CD14-positive monocyte (primary cell): ENCODE results near the gene ARHGEF3. TPM values are rescaled to one million over a fixed set of nuclear protein-coding genes. Genes with fewer than 3 reads are reported as not detected.

Source experiments
- DNase-seq, 3 donors: peaks; one replicate each; pipeline ENCODE4 v3.0.0-alpha.2; 2011 to 2022
- H2AFZ ChIP-seq: 2 replicates; pipeline ENCODE4 v1.6.0; 2012; ENCODE audit warnings: mild to moderate bottlenecking, low read depth, low read length, inconsistent platforms; ENCODE audit not compliant: insufficient read depth, poor library complexity, severe bottlenecking
- H3K27ac ChIP-seq, 2 donors: 1 replicate in 1 of 2; 2 replicates in 1 of 2; pipeline ENCODE4 v1.5.1; 2012 to 2013; ENCODE audit warnings: low read length in 2 of 2, control low read depth in 1 of 2, inconsistent platforms in 1 of 2, low read depth in 1 of 2, mild to moderate bottlenecking in 1 of 2
- H3K27me3 ChIP-seq, 2 donors: one replicate each; pipeline versions ENCODE4 v1.6.0 to v1.6.1; 2011 to 2013; ENCODE audit warnings: low read length in 2 of 2; ENCODE audit not compliant: control insufficient read depth in 2 of 2, insufficient read depth in 2 of 2
- H3K36me3 ChIP-seq, 2 donors: replicated peaks in 1 of 2; 1 replicate in 1 of 2; 2 replicates in 1 of 2; pipeline versions ENCODE4 v1.5.1 to v1.6.1; 2012 to 2013; ENCODE audit warnings: low read length in 2 of 2, control low read depth in 1 of 2, inconsistent platforms in 1 of 2, mild to moderate bottlenecking in 1 of 2; ENCODE audit not compliant: insufficient read depth in 2 of 2, control insufficient read depth in 1 of 2
- H3K4me1 ChIP-seq, 2 donors: 1 replicate in 1 of 2; 2 replicates in 1 of 2; pipeline versions ENCODE4 v1.5.1 to v1.6.1; 2012 to 2013; ENCODE audit warnings: low read length in 2 of 2, control low read depth in 1 of 2, inconsistent platforms in 1 of 2, mild to moderate bottlenecking in 1 of 2, moderate library complexity in 1 of 2; ENCODE audit not compliant: insufficient read depth in 2 of 2, control insufficient read depth in 1 of 2
- H3K4me2 ChIP-seq: replicated peaks from 2 replicates; pipeline ENCODE3; 2012; ENCODE audit warnings: low read length, moderate library complexity, mild to moderate bottlenecking; ENCODE audit not compliant: poor library complexity, severe bottlenecking; ENCODE audit errors: extremely low read depth
- H3K4me3 ChIP-seq, 3 experiments: fragments of 200-600 bp in 1 of 3; sonication (generic) in 1 of 3; replicated peaks in 1 of 3; 1 replicate in 2 of 3; 2 replicates in 1 of 3; pipeline ENCODE4 v1.5.1; 2011 to 2013; ENCODE audit warnings: low read length in 3 of 3, mild to moderate bottlenecking in 3 of 3, control low read depth in 2 of 3, low read depth in 2 of 3, inconsistent platforms in 1 of 3, moderate library complexity in 1 of 3
- H3K79me2 ChIP-seq: 2 replicates; pipeline ENCODE4 v1.6.0; 2012; ENCODE audit warnings: mild to moderate bottlenecking, control low read depth, inconsistent platforms, low read length, moderate library complexity; ENCODE audit not compliant: insufficient read depth
- H3K9ac ChIP-seq: 2 replicates; pipeline ENCODE4 v1.6.0; 2017; ENCODE audit warnings: low read length, mild to moderate bottlenecking; ENCODE audit not compliant: insufficient read depth, poor library complexity, severe bottlenecking
- H3K9me3 ChIP-seq, 2 donors: replicated peaks in 1 of 2; 1 replicate in 1 of 2; 2 replicates in 1 of 2; pipeline versions ENCODE4 v1.5.1 to v1.6.1; 2012 to 2013; ENCODE audit warnings: low read length in 2 of 2, control low read depth in 1 of 2; ENCODE audit not compliant: control insufficient read depth in 1 of 2, insufficient read depth in 1 of 2
- H4K20me1 ChIP-seq: 2 replicates; pipeline ENCODE4 v1.6.0; 2012; ENCODE audit warnings: mild to moderate bottlenecking, low read length, control low read depth, moderate library complexity; ENCODE audit not compliant: insufficient read depth
- H3K27ac Mint-ChIP-seq, 7 donors: one replicate each; pipeline ENCODE4 v1.8.0; 2020; ENCODE audit warnings: mild to moderate bottlenecking in 7 of 7, mixed read lengths in 7 of 7, moderate library complexity in 6 of 7, inconsistent platforms in 2 of 7
- H3K27me3 Mint-ChIP-seq, 3 donors: one replicate each; pipeline ENCODE4 v1.8.0; 2021 to 2022; ENCODE audit warnings: low read depth in 3 of 3, mild to moderate bottlenecking in 3 of 3, mixed read lengths in 3 of 3, moderate library complexity in 3 of 3, inconsistent platforms in 1 of 3
- H3K36me3 Mint-ChIP-seq, 2 donors: one replicate each; pipeline ENCODE4 v1.8.0; 2020; ENCODE audit warnings: mixed read lengths in 2 of 2, inconsistent platforms in 1 of 2, mild to moderate bottlenecking in 1 of 2
- H3K4me1 Mint-ChIP-seq: one replicate; pipeline ENCODE4 v1.8.0; 2020; ENCODE audit warnings: mild to moderate bottlenecking, mixed read lengths
- H3K4me3 Mint-ChIP-seq, 2 donors: one replicate each; pipeline ENCODE4 v1.8.0; 2020; ENCODE audit warnings: mild to moderate bottlenecking in 2 of 2, mixed read lengths in 2 of 2, moderate library complexity in 1 of 2
- H3K9me3 Mint-ChIP-seq, 7 donors: one replicate each; pipeline ENCODE4 v1.8.0; 2020 to 2022; ENCODE audit warnings: mixed read lengths in 7 of 7, mild to moderate bottlenecking in 6 of 7, moderate library complexity in 6 of 7, inconsistent platforms in 2 of 7
- CTCF ChIP-seq: fragments of 200-600 bp; IDR thresholded peaks from one replicate; pipeline ENCODE4 v1.8.0; 2022; ENCODE audit warnings: antibody characterized with exemption, mild to moderate bottlenecking
- WGBS: methylation state at CpG from one replicate; pipeline ENCODE4 v1.1.5; 2013; ENCODE audit warnings: missing lambda C conversion rate; ENCODE audit not compliant: insufficient coverage; 5-methylcytosine and 5-hydroxymethylcytosine counted together
- intact Hi-C, 2 donors: fragments of 100-400 bp; cut with micrococcal nuclease; formaldehyde crosslinking; loops; one replicate each; pipeline versions ENCODE4 v1.15.0 to v1.15.1; 2023
- polyA plus RNA-seq, 3 donors: library from polyadenylated mRNA; depleted of rRNA in 1 of 3; unstranded in 2 of 3; stranded (reverse) in 1 of 3; fragments of 300-500 nt in 2 of 3; fragments of >200 nt in 1 of 3; fragmentation: Illumina TruSeq in 2 of 3; gene quantifications; 1 replicate in 2 of 3; 2 replicates in 1 of 3; pipeline ENCODE4 v1.2.3, GENCODE V29; 2012 to 2021

Gene ARHGEF3
- polyA plus RNA-seq, 3 donors = 22.6 to 29.5 (median 26.5) TPM

GRCh38 chr3:56839784-56840715, 38.3 kb upstream of the ARHGEF3 start:
- no peak overlapping the region for H3K4me2 ChIP-seq
- peaks cover 0 to 3% of the 10 kb centered on the region in 2 donors for H3K9me3 ChIP-seq
- no peak overlapping the region for H3K9ac ChIP-seq
- WGBS = 91% methylated on average over 4 of the region's 9 CpGs
- peaks cover 0 to 7% (median 3%) of the 10 kb centered on the region in 3 donors for H3K27me3 Mint-ChIP-seq
- no peaks in the 10 kb centered on the region for H3K79me2 ChIP-seq
- intact Hi-C loops = no loop called here
- no peak overlapping the region for H3K4me3 ChIP-seq
- peaks cover 0 to 4% (median 0%) of the 10 kb centered on the region in 7 donors for H3K9me3 Mint-ChIP-seq
- H3K36me3 ChIP-seq = no peaks in the 10 kb centered on the region
- no peaks in the 10 kb centered on the region for H3K27me3 ChIP-seq
- no peak overlapping the region for H3K27ac ChIP-seq
- no peak overlapping the region for H3K27ac Mint-ChIP-seq
- H3K4me3 Mint-ChIP-seq = no peak overlapping the region
- no peak for DNase-seq
- H3K4me1 Mint-ChIP-seq = peaks cover 13% of the 10 kb centered on the region
- H2AFZ ChIP-seq = no peak overlapping the region
- TF ChIP-seq CTCF = no peak
- H4K20me1 ChIP-seq = no peaks in the 10 kb centered on the region
- no peaks in the 10 kb centered on the region for H3K4me1 ChIP-seq
- peaks cover 0 to 3% of the 10 kb centered on the region in 2 donors for H3K36me3 Mint-ChIP-seq

- H3K4me1 Mint-ChIP-seq = peaks cover 17% of the 10 kb centered on the region
- Histone ChIP-seq H3K79me2 (no peaks in the 10 kb centered on the region), H3K4me2 (no peak overlapping the region), H3K4me1 (peaks cover 3 to 4% of the 10 kb centered on the region in 2 donors), H4K20me1 (no peaks in the 10 kb centered on the region), H3K4me3 (no peak overlapping the region), H3K9ac (no peak overlapping the region), H3K27ac (no peak overlapping the region), H2AFZ (no peak overlapping the region), H3K27me3 (no peaks in the 10 kb centered on the region), H3K9me3 (no peaks in the 10 kb centered on the region), H3K36me3 (no peaks in the 10 kb centered on the region)
- no peaks in the 10 kb centered on the region for H3K9me3 Mint-ChIP-seq
- intact Hi-C loops = no loop called here
- no peak overlapping the region for H3K4me3 Mint-ChIP-seq
- no peak overlapping the region for H3K27ac Mint-ChIP-seq
- TF ChIP-seq CTCF = no peak
- peaks cover 0 to 7% (median 3%) of the 10 kb centered on the region in 3 donors for H3K27me3 Mint-ChIP-seq
- peaks cover 0 to 3% of the 10 kb centered on the region in 2 donors for H3K36me3 Mint-ChIP-seq
- no peak for DNase-seq
- WGBS = no CpG with 5 or more reads among the region's 4 CpGs
Measured at GRCh38 chr3:56838448-56838847, 36.7 kb upstream of the ARHGEF3 start.
